SKM-1 treated with dmso at 0.1 percent for 144 hours (cell line): ENCODE data around the gene DMD.
"Not testable (repeated sequence)": the region's sequence is repeated elsewhere in the genome, so short reads cannot be mapped to it uniquely, and the experiment has no call there.

Source experiments
- DNase-seq: peaks from one replicate; lab custom pipeline; 2025; ENCODE audit not compliant: unreplicated experiment; lab: John Stamatoyannopoulos, UW

The DMD gene

DNA sequence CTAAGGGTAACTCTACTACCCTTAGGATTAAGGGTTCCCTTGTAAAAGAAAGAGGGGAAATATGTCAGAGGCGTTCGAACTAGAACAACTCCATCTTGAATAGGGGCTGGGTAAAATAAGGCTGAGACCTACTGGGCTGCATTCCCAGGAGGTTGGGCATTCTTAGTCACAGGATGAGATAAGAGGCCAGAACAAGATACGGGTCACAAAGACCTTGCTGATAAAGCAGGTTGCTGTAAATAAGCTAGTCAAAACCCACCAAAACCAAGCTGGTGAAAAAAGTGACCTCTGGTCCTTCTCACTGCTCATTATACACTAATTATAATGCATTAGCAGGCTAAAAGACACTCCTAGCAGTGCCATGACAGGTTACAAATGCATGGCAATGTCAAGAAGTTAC is 922.0 kb downstream of the DMD start:
- no peak for DNase-seq

DNA sequence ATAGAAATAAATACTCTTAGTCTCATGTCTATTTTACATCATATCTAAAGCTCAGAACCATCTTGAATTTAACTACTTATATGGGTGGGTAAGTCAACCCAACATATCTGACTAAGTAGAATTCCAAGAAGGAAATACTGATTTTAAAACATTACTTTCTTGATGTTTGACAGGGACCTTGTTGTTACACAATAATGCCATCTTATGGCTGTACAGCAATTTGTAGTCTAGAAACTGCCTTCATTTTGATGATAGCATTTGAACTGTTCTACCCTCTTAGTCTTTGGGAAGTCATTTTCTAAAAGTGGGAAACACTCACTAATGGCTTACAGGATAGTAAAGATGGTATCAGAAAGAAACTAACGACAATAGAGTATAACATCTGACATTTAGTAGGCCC is 929.5 kb downstream of the DMD start:
- DNase-seq = no peak

DNA sequence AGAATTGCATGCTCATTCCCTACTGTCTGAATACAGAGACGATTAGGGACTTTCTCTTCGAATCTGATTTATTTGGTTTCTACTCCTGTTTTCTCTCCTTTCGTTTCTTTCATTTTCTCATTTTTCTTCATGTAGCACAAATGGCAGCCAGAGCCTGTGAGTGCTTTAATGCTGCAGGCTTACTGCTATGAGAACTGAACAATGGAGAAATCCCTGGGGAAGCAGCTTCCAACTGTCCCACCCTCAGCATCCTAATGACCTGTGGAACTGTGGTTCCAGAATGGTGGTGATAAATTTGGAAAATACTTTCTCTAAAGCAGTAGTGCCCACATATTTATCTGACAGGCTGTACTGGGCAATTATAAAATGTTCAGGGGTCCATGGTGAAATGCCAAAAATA is 930.4 kb downstream of the DMD start:
- DNase-seq = no peak

GRCh38 chrX:32280489-32280888 is 930.9 kb downstream of the DMD start:
- no peak for DNase-seq

DNA sequence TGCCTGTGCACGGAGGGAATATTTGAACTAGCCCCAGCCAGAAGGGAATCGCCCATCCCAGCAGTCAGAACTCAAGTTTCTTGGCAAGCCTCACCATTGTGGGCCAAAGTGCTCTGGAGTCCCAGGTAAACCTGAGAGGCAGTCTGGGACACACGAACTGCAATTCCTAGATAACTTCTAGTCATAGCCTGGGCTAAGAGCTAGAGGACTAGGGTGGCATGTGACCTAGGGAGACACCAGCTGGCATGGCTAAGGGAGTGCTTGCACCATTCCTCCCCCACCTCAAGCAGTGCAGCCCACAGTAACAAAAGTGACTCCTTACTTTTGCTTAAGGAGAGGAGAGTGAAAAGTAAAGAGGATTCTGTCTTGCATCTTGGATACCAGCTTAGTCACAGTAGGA is 935.2 kb downstream of the DMD start:
- no peak for DNase-seq

DNA sequence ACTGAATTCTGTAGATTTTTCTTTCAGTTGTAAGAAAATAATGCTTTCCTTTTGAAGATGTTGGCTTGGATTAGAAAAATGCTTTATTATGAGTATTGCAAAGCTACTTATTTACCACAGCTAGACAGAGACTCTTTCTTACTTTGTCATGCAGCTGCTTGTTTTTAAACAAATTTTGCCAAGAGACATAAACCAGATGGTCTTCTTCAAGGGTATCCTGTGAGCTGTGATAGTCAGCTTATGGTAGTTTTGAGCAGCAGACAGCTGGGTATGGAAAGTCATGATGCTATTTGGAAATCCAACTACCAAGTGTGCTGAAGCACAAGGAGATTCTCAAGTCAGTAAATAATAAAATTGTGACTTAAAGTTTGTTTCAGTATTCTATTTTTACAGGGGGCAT is 941.5 kb downstream of the DMD start:
- no peak for DNase-seq

- no peak for DNase-seq
Observed at GRCh38 chrX:32268207-32268606, 943.1 kb downstream of the DMD start.

DNA sequence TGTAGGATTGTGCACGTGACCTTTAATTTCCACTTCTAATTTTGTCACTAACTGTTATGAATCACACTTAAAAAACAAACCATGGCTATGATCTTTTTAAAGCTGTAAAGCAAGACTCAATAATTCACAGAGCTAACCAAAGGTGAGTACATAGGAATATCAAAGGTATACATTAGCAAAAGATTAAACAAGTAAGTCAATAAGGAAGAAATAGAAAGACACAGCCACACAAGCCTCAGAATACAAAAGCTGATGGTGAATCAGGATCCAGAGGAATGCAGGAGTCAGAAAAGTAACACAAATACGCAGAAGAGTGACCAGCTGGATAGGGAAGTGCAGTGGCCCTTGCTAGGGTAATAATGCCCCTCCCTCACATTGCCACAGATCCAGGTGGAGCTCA is 943.6 kb downstream of the DMD start:
- DNase-seq = no peak

DNA sequence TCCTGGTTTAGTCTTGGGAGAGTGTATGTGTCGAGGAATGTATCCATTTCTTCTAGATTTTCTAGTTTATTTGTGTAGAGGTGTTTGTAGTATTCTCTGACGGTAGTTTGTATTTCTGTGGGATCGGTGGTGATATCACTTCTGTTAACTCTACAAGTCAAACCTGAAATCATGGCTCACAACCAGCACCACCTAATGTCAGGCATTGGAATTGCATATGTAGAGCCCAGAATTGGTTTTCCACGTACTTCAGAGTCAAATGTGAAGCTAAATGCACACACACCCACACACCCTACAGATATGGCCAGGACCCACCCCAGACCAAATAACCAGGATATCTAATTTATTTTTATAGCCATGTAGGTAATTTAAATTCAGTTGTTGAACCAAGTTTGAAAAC is 964.7 kb downstream of the DMD start:
- DNase-seq = not testable (repeated sequence)

DNA sequence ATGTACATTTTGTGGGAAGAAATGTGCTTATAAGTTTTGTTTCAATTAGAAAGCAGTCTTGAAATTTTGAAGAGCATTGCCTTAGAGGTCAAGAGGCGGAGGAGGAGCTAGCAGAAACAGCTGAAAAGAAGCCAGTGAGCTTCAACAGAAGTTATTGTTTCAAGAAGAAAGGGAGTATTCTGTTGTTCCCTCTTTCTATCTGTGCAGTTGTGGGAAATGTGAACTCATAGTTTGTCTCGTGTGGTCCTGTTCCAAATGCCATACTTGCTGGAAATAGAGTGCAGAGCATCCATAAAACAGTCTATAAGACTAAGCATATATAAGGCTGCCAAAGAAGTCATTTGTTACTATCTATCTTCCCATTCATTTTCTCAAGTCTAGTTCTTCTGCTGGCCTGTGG is 1015.7 kb downstream of the DMD start:
- DNase-seq = no peak

DNA sequence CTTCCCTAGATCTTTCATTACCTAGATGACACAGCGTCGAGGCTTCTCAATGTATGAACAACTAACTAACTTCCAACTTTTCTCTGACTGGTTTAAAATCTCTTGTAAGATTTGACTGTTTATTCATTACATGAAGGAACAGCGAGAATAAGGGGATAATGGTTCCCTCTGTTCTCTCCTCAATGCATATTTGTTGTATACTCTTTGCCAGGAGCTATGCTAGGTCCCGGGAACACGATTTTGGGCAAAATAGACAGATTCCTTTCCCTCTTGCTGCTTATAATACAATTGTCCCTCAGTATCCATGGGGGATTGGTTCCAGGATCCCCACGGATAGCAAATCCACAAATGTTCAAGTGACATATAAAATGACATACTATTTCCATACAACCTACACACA is 1020.0 kb downstream of the DMD start:
- no peak for DNase-seq

DNA sequence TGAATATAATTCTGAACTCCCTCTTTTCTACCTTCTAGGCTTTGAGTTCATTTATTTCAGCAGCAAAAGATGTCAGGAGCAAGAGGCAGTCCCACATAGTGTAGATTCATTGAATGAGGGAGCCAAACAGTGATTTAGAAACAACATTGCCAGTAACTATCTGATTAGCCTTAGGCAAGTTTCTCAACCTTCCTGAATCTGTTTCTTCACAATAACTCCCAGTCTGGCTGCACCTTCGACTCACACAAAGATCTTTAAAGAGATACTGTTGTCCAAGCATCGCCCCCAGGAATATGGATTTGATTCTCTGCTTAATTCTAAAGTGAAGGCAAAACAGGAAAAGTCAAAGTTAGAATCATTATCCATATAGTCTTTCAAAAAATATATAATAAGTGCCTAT is 1026.2 kb downstream of the DMD start:
- DNase-seq = no peak

DNA sequence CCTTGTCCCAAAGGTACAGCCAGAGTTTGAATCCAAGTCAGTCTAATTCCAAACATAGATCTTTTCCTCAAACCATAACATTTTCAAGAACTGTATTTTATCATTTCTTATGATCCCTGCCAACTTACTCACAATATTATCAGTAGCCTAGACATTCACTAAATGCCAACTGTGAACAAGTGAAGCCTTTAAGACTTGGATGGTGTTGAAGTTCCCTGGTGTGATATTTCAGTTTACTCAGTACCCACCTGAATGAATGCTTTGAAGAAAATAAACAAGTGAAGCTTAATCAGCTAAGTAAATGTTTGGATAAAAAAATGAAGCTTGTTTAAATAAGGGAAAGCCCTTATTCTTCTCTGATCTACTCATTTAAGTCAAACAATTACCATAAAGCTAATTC is 1028.3 kb downstream of the DMD start:
- DNase-seq = no peak

DNA sequence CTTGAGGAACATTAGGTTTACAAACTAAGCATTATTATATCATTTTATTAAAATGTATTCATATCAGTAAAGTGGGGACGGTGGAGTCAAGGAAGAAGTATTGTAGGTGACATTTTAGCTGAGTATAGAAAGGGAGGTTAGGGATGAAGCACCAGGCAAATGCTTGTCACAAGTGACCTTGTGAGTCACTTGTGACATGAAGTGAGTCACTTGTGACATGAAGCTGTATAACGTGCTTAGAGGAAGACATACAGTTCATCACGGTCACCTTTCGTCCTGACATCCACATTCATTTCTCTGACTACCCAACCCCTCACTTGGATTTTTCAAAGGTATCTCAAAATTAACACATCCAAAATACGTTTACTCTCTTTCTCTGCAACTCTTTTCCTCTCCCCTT is 1034.8 kb downstream of the DMD start:
- no peak for DNase-seq

- DNase-seq = peak; percentile 67
Observed at GRCh38 chrX:32170481-32170880, 1040.9 kb downstream of the DMD start.

- no peak for DNase-seq
Observed at GRCh38 chrX:32155044-32155638, 1056.2 kb downstream of the DMD start.

- no peak for DNase-seq
Observed at GRCh38 chrX:32153585-32153984, 1057.8 kb downstream of the DMD start.

GRCh38 chrX:32150141-32150540 is 1061.2 kb downstream of the DMD start:
- no peak for DNase-seq

GRCh38 chrX:32141841-32142240 is 1069.5 kb downstream of the DMD start:
- no peak for DNase-seq

DNA sequence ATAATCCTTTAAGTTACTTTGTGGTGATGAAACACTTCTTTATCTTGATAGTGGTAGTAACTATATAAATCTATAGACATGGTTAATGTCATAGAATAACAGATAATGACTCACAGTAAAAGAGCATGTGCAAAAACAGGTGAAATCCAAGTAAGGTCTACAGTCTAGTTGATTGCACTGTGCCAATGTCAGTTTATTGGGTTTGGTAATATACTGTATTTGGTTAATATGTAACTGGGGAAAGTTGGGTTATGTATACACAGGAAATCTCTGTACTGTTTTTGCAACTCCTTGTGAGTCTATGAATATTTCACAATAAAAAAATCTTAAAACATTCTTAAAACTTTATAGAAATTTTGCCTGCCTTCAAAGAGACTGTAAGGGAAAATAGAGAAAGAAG is 1071.9 kb downstream of the DMD start:
- DNase-seq = no peak

- no peak for DNase-seq
Observed at GRCh38 chrX:32137525-32137924, 1073.8 kb downstream of the DMD start.

DNA sequence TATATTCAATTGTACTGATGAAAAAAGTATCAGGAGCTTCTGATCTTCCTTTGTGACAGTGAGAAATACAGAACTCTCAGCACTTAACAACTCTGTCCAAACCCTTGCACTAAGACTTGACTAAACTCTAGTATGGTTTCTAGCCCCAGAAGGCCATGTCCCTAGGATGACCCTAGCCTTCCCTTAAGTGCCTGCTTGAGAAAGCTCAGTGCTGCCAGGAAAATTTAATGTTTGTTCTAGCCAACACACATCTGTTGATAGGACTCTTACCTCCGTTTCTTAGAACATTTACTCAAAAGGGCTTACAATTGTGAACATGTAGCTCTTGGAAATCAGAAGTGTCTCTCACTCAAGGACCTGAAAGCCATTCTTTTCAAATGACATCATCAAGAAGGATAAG is 1084.4 kb downstream of the DMD start:
- no peak for DNase-seq

- no peak for DNase-seq
Observed at GRCh38 chrX:32118832-32119231, 1092.5 kb downstream of the DMD start.

- no peak for DNase-seq
Observed at GRCh38 chrX:32116047-32116446, 1095.3 kb downstream of the DMD start.
